Keratinocyte (primary cell): ENCODE measurements around the gene JSRP1.

Experiments used
- CTCF ChIP-seq, 3 experiments: IDR thresholded peaks in 1 of 3; conservative IDR thresholded peaks in 1 of 3; optimal IDR thresholded peaks in 1 of 3; 2 replicates in 2 of 3; 3 replicates in 1 of 3; pipeline versions ENCODE3 to v1.5.1; 2011; ENCODE audit warnings: low read length in 3 of 3, mild to moderate bottlenecking in 3 of 3, moderate library complexity in 2 of 3, control low read depth in 1 of 3, inconsistent platforms in 1 of 3; ENCODE audit not compliant: insufficient read depth in 2 of 3; ENCODE audit errors: extremely low read depth in 1 of 3
- EZH2 ChIP-seq: IDR thresholded peaks from one replicate; pipeline ENCODE4 v1.6.1; 2012; ENCODE audit warnings: inconsistent platforms, mild to moderate bottlenecking, low read length, moderate library complexity

- TF ChIP-seq CTCF (optimal IDR thresholded peaks at IDR 0.05 in 1 of 3, IDR thresholded peaks at IDR 0.05 in 1 of 3, conservative IDR thresholded peaks at IDR 0.05 in 1 of 3; ENCODE audit: extremely low read depth in 1 of 3, insufficient read depth in 2 of 3, low read length in 3 of 3): no peak
- no peak for TF ChIP-seq EZH2
These were observed 20.3 kb upstream of the JSRP1 start for GRCh38 chr19:2276429-2276986.
